HG03457 (cell line): ENCODE measurements around the gene NME7.

ENCODE experiments used
- ATAC-seq: cut with Tn5 transposase; IDR thresholded peaks from one replicate; pipeline ENCODE4 v1.9.1; 2021; ENCODE audit warnings: moderate number of reproducible peaks; ENCODE audit not compliant: unreplicated experiment

Gene NME7

GRCh38 chr1:169090308-169090899 is 277.2 kb downstream of the NME7 start:
- no peak for ATAC-seq

DNA sequence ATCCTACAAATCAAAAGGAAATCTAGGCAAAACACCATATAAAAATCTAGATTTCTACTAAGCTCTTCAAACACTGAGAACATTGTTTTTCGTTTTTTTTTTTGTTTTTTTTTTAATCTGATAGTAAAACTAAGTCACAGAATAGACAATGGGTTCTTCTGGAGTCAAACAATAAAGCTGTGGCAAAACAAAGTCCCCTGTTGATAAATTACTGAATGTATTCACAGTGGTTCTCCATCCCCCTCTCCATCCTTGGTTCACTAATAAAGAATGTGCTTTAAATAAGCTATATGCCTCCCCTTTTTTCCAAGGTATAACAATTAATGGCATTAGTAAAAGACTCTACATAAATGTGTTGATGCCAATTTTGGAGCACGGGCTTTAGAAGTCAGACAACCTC is 277.8 kb downstream of the NME7 start:
- no peak for ATAC-seq

DNA sequence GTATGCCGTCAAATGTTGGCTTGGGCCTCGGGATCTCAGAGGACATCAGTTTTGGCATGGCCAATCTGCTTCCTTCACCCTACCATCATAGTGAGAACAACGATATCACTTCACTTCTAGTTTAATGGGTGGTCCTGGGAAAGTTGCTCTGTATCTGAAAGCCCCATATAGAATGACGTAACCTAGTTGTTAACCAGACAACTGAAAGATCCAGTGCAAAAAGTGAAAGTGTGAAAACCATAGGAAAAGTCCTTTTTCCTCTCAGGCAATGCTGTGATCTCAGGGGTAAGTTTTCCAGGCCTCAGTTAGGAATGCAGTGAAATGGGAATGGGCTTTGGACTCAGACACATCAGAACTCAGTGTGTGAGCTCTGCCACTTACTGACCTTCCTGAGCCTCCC is 279.7 kb downstream of the NME7 start:
- ATAC-seq = no peak

- no peak for ATAC-seq
Measured at GRCh38 chr1:169086603-169087455, 280.8 kb downstream of the NME7 start.

GRCh38 chr1:169085911-169086310 is 281.7 kb downstream of the NME7 start:
- no peak for ATAC-seq
